ENCODE results near the gene KLK11. TPM values are rescaled to one million over a fixed set of nuclear protein-coding genes. Genes with fewer than 3 reads are reported as not detected.

Gene KLK11, protein sequence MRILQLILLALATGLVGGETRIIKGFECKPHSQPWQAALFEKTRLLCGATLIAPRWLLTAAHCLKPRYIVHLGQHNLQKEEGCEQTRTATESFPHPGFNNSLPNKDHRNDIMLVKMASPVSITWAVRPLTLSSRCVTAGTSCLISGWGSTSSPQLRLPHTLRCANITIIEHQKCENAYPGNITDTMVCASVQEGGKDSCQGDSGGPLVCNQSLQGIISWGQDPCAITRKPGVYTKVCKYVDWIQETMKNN
- total RNA-seq = 1 to 10 TPM in 1 of 4 donors, not detected in 3; 1.3 TPM

DNA sequence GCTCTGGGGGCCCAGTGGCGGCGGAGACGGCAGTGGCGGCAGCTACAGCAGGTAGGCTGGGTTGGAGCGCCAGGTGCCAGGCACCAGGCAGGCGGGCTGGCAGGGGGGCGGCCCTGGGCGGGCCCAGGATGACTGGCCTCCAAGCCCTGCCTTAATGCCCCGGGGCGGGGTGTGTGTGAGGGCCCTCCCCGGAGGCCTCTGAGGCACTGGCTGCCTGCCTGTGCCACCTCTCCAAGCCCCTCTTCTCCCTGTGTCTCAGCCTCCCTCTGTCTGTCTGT, at the start of gene KLK11:
Gene KLK11, minus strand, starts transcription at position 63 of the 278 bp plus-strand sequence. CDS start 985 bp downstream, outside the sequence.
- 77 to 81% methylated on average over 7 to 10 of the region's 11 CpGs for WGBS, 2 donors
- no peak for DNase-seq (ENCODE audit: low spot score in 2 of 2)
- no peak within 1 kb of the TSS for H3K27ac ChIP-seq

DNA sequence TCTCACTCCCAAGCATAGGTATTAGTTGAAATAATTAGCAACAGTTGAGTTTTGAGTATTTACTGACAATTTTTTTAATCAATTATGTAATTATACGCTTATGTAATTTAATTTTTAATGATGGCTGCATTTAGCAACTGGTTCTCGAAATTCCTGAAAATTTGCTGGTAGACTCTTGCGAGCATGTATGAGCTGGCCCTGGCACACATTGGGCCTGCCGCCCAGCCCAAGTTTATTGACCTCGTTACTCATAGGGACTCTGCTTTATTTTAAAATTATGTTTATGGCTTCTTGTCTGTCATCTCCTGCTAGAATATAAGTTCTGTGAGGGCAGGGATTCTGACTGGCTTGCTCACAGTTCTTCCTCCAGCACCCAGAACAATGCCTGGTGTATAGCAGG, 49.6 kb upstream of the KLK11 start:
- H3K27me3 ChIP-seq = peaks cover 0 to 3% of the 10 kb centered on the region in 2 donors
- no peak for DNase-seq (ENCODE audit: low spot score in 2 of 2)
- no peaks in the 10 kb centered on the region for H3K4me1 ChIP-seq
- no peak overlapping the region for H3K4me3 ChIP-seq
- no peaks in the 10 kb centered on the region for H3K36me3 ChIP-seq
- H3K9me3 ChIP-seq = peaks cover 0 to 14% (median 0%) of the 10 kb centered on the region in 4 donors
- WGBS, 2 donors = 88 to 90% methylated on average over 5 of the region's 5 CpGs
- H3K27ac ChIP-seq = no peak overlapping the region
- TF ChIP-seq, protein P1, sequence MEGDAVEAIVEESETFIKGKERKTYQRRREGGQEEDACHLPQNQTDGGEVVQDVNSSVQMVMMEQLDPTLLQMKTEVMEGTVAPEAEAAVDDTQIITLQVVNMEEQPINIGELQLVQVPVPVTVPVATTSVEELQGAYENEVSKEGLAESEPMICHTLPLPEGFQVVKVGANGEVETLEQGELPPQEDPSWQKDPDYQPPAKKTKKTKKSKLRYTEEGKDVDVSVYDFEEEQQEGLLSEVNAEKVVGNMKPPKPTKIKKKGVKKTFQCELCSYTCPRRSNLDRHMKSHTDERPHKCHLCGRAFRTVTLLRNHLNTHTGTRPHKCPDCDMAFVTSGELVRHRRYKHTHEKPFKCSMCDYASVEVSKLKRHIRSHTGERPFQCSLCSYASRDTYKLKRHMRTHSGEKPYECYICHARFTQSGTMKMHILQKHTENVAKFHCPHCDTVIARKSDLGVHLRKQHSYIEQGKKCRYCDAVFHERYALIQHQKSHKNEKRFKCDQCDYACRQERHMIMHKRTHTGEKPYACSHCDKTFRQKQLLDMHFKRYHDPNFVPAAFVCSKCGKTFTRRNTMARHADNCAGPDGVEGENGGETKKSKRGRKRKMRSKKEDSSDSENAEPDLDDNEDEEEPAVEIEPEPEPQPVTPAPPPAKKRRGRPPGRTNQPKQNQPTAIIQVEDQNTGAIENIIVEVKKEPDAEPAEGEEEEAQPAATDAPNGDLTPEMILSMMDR (IDR thresholded peaks at IDR 0.05) = no peak
- TF ChIP-seq EP300 (IDR thresholded peaks at IDR 0.05) (no peak), POLR2A (IDR thresholded peaks at IDR 0.05) (no peak)

More for the DNA sequence above, at the start of gene KLK11:
- H3K27me3 ChIP-seq = peaks cover 0 to 29% of the 10 kb centered on the region in 2 donors
- TF ChIP-seq, protein P1 (IDR thresholded peaks at IDR 0.05) = no peak
- TF ChIP-seq EP300 (IDR thresholded peaks at IDR 0.05) = no peak
- H3K4me3 ChIP-seq = no peak within 1 kb of the TSS
- no peaks in the 10 kb centered on the region for H3K36me3 ChIP-seq
- H3K4me1 ChIP-seq = no peaks in the 10 kb centered on the region
- no peaks in the 10 kb centered on the region for H3K9me3 ChIP-seq

DNA sequence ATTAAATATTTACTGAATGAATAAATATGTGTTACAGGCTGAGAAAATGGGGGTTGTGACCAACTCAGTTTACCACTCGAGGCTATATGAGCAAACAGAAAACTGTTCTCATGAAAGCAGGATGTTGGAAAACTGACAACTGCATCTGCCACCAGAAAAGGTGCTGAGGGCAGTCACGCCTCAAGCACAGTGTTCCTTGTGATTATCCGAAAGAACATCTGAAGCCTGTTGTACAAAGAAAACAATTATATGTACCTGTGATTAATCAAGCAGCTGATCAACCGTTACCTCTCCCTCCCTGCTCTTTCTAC, 44.6 kb upstream of the KLK11 start:
- Histone ChIP-seq H3K27ac (no peak overlapping the region), H3K36me3 (no peaks in the 10 kb centered on the region), H3K4me3 (no peak overlapping the region), H3K9me3 (peaks cover 0 to 14% (median 0%) of the 10 kb centered on the region in 4 donors), H3K27me3 (no peaks in the 10 kb centered on the region), H3K4me1 (no peaks in the 10 kb centered on the region)
- 58 to 65% methylated on average over 4 of the region's 4 CpGs for WGBS, 2 donors
- TF ChIP-seq POLR2A (IDR thresholded peaks at IDR 0.05) (no peak), EP300 (IDR thresholded peaks at IDR 0.05) (no peak)
- TF ChIP-seq, protein P1 (IDR thresholded peaks at IDR 0.05) = no peak
- no peak for DNase-seq (ENCODE audit: low spot score in 2 of 2)

DNA sequence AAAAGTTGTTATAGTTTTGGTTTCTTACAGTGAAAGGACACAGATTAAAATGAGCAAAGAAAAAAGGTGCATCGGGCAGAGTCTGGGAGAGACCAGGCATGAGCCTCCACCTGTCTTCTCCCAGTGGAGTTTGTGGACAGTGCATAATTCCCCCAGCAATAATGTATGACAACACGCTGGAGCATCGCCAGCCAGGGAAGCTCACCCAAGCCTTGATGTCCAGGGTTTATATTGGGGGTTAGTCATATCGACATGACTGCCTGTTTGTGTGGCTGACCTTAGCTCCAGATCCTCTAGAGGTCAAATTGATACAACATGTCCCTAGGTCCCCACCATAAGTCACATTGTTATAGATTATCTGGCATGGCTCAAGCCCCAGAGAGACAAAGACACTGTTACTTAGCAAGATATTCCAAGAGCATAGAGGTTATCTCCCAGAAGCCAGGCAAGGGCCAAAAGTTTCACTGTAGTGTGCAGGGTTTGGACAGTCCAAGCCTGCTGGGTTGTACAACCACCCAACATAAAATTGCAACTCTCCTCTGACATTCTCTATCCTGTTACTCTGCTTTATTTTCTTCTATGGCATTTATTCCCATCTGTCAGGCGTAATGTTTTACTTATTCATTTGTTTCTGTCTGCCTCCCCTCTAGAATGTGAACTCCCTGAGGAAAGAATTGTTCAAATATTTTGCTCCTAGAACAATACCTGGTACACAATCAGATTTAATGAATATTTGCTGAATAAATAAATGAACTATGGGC, 44.1 kb upstream of the KLK11 start:
- WGBS, 2 donors = 73 to 77% methylated on average over 5 of the region's 5 CpGs
- DNase-seq (ENCODE audit: low spot score in 2 of 2) = no peak
- Histone ChIP-seq H3K4me3 (no peak overlapping the region), H3K27me3 (peaks cover 0 to 5% of the 10 kb centered on the region in 2 donors), H3K4me1 (peaks cover 0 to 3% (median 0%) of the 10 kb centered on the region in 4 donors), H3K27ac (no peak overlapping the region), H3K36me3 (no peaks in the 10 kb centered on the region), H3K9me3 (peaks cover 0 to 14% (median 0%) of the 10 kb centered on the region in 4 donors)
- no peak for TF ChIP-seq POLR2A (IDR thresholded peaks at IDR 0.05)
- TF ChIP-seq, protein P1 (IDR thresholded peaks at IDR 0.05) = no peak
- TF ChIP-seq EP300 (IDR thresholded peaks at IDR 0.05) = no peak

Data from tibial nerve (tissue), 4 donors.